Sigmoid colon (tissue), 7 donors: ENCODE measurements around the gene AKR1C1. TPM values are rescaled to one million over a fixed set of nuclear protein-coding genes. Genes with fewer than 3 reads are reported as not detected.
"Not testable (repeated sequence)": the region's sequence is repeated elsewhere in the genome, so short reads cannot be mapped to it uniquely, and the experiment has no call there.

ENCODE experiments used
- DNase-seq: peaks from one replicate; pipeline ENCODE4 v3.0.0-alpha.2; 2019
- H3K27ac ChIP-seq, 4 donors: fragments of 200-600 bp; sonication (generic); one replicate each; pipeline ENCODE4 v1.5.1; 2016 to 2019; ENCODE audit warnings: mild to moderate bottlenecking in 1 of 4
- H3K27me3 ChIP-seq, 3 donors: fragments of 200-600 bp; sonication (generic); one replicate each; pipeline ENCODE4 v1.5.1; 2019; ENCODE audit warnings: mild to moderate bottlenecking in 1 of 3
- H3K36me3 ChIP-seq, 4 donors: fragments of 200-600 bp; sonication (generic); one replicate each; pipeline ENCODE4 v1.5.1; 2016 to 2019
- H3K4me1 ChIP-seq, 4 donors: fragments of 200-600 bp; sonication (generic); one replicate each; pipeline ENCODE4 v1.5.1; 2017 to 2019
- H3K4me3 ChIP-seq, 4 donors: fragments of 200-600 bp; sonication (generic); one replicate each; pipeline ENCODE4 v1.5.1; 2017 to 2019; ENCODE audit warnings: mild to moderate bottlenecking in 2 of 4, moderate library complexity in 1 of 4
- H3K9me3 ChIP-seq, 4 donors: fragments of 200-600 bp in 3 of 4; sonication (generic) in 3 of 4; one replicate each; pipeline versions ENCODE4 v1.5.1 to v1.6.1; 2013 to 2019
- EP300 ChIP-seq, 4 donors: sonication (generic); formaldehyde crosslinking; IDR thresholded peaks; one replicate each; pipeline ENCODE4 v1.6.1; 2017; ENCODE audit warnings: antibody characterized with exemption in 4 of 4
- POLR2A ChIP-seq, 2 donors: fragments of 450-650 bp; IDR thresholded peaks; one replicate each; pipeline ENCODE4 v1.6.1; 2016; ENCODE audit warnings: antibody characterized with exemption in 2 of 2, mild to moderate bottlenecking in 2 of 2, moderate library complexity in 2 of 2
- POLR2AphosphoS5 ChIP-seq, 4 donors: sonication (generic); formaldehyde crosslinking; IDR thresholded peaks; one replicate each; pipeline ENCODE4 v1.6.1; 2017; ENCODE audit warnings: antibody characterized with exemption in 4 of 4
- WGBS, 2 donors: extraction: QIAGEN DNeasy Blood & Tissue Kit; methylation state at CpG; one replicate each; pipeline ENCODE4 v1.1.7; 2013; 5-methylcytosine and 5-hydroxymethylcytosine counted together
- intact Hi-C: fragments of 100-400 bp; cut with DNase I; formaldehyde crosslinking; loops from one replicate; pipeline ENCODE4 v1.15.1; 2023
- polyA plus RNA-seq, 3 donors: library from polyadenylated mRNA; stranded (reverse); fragments of 200-250 nt; gene quantifications; one replicate each; pipeline ENCODE4 v1.2.3, GENCODE V29; 2013
- total RNA-seq, 4 donors: library from RNA; depleted of rRNA; stranded (reverse); fragments of >200 nt; gene quantifications; one replicate each; pipeline ENCODE4 v1.1.0, GENCODE V29; 2016
- TF ChIP-seq, protein P1 (sequence below), 4 experiments: fragments of 450-650 bp in 3 of 4; fragments of 200-600 bp in 1 of 4; IDR thresholded peaks; one replicate each; pipeline ENCODE4 v1.5.1; 2016 to 2019; ENCODE audit warnings: antibody characterized with exemption in 4 of 4, mild to moderate bottlenecking in 3 of 4, moderate library complexity in 2 of 4
- donor health status: healthy with polysubstance abuse.
- donor health status: Bipolar disorder and iron deficiency.
- donor health status: healthy.

Gene AKR1C1
- total and polyA plus RNA-seq, 7 donors, result 6.0 to 36.7 (median 22.5) TPM

DNA sequence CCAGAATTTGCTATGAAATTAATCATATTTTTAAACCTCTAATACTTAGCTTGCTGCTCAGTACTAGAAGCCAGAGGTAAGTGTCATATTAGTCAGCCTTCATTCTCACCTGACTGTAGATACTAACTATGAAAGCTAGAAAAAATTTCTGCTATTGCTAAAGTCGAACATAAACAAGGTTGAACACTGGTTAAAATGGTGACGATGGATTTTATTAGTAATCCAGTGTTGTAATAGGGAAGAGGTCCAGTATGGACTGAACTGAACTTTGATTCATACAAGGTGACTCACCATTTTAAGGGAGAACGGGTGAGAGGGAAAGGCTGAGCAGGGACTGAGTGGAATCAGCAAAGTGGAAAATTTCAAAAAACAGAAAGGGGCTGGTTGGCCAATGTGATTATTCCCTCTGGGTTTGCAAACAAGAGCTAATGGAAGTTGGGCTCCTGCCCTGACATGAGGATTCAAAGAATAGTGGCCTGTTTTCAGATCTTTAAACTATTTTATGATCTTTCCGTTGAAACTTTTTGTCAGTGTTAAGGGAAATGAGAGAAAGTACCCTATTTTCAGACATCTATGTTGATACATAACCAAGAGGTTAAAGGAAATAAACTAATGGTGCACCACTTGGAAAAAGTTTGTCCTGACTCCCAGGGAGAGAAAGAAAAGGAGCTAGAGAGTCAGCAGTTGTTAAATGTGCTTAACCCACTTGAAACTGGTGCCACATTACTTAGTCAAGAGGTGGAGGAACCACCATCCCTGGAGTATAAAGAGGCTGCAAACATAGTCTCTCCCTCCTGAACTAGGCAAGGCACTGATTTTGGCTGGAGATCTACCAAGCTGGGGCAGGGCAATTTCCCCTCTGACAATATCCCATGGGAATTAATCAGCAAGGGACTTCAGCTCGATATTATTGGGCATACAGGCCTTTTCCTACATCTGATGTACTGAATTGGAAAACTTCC is 15.3 kb upstream of the AKR1C1 start:
- no peak overlapping the region for H3K4me3 ChIP-seq
- intact Hi-C loops, result no loop called here
- no peaks in the 10 kb centered on the region for H3K9me3 ChIP-seq
- WGBS, 2 donors, result 41 to 68% methylated on average over 5 of the region's 5 CpGs
- DNase-seq, result peak; percentile 84
- TF ChIP-seq POLR2A (IDR thresholded peaks at IDR 0.05) (no peak), POLR2AphosphoS5 (IDR thresholded peaks at IDR 0.05) (peak; percentile 43 to 71 (median 52)), EP300 (IDR thresholded peaks at IDR 0.05) (peak in 1 of 4 donors; percentile 55)
- TF ChIP-seq, protein P1, sequence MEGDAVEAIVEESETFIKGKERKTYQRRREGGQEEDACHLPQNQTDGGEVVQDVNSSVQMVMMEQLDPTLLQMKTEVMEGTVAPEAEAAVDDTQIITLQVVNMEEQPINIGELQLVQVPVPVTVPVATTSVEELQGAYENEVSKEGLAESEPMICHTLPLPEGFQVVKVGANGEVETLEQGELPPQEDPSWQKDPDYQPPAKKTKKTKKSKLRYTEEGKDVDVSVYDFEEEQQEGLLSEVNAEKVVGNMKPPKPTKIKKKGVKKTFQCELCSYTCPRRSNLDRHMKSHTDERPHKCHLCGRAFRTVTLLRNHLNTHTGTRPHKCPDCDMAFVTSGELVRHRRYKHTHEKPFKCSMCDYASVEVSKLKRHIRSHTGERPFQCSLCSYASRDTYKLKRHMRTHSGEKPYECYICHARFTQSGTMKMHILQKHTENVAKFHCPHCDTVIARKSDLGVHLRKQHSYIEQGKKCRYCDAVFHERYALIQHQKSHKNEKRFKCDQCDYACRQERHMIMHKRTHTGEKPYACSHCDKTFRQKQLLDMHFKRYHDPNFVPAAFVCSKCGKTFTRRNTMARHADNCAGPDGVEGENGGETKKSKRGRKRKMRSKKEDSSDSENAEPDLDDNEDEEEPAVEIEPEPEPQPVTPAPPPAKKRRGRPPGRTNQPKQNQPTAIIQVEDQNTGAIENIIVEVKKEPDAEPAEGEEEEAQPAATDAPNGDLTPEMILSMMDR (IDR thresholded peaks at IDR 0.05), result no peak
- H3K27me3 ChIP-seq, result no peaks in the 10 kb centered on the region
- H3K36me3 ChIP-seq, result no peaks in the 10 kb centered on the region
- peaks cover 0 to 68% (median 60%) of the 10 kb centered on the region in 4 donors for H3K4me1 ChIP-seq
- H3K27ac ChIP-seq, result peak overlapping the region; percentile 65 to 80 (median 70)

DNA sequence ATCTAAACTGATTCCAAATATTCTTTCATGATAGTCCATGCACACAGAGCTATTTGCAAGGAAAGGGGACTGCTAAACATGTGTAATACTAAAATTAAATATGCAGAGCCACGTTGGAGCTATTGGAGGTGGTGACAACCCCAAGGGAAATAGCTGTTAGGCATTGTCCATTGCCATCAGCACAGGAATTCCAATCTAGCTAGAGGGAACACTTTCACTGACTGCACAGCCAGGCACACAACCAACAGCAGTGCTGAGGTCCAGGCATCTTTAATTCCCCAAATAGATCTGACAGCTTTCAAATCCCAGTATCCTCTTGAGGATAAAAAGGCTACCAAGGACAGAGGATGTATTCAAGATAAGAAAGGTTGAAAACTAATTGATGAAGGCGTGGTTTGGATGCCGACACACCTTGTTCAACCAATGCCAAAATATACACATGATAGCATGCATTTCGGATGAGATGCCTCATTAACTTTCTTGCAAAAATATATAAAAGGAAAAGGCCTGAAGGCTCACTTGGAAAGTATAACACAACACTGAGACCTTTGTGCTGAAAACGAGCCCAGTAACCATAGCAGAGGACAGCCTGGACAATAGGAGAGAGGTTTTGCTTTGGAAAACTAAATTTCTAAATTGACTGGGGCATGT is 11.6 kb upstream of the AKR1C1 start:
- peaks cover 0 to 50% (median 44%) of the 10 kb centered on the region in 4 donors for H3K4me1 ChIP-seq
- DNase-seq, H3K4me3 ChIP-seq, H3K36me3 ChIP-seq, intact Hi-C loops, H3K27me3 ChIP-seq, H3K27ac ChIP-seq, H3K9me3 ChIP-seq: not testable (repeated sequence)
- WGBS, 2 donors, result 53 to 77% methylated on average over 5 of the region's 5 CpGs

DNA sequence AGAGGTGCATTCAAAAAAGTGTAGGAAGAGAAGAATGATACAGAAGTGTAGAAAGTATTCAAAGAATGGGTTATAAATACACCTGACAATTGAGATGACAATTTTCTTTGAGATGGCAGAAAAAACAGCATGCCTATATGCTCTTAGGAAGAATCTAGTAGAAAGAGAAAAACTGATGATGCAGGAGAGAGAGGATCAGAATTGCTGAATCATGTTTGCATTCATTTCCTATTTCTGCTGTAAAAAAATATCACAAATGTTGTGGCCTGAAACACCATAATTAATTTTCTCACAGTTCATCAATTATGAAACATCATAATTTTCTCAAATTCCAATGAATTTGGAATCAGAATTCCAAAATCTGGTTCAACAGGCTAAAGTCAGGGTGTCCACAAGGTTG is 9.8 kb upstream of the AKR1C1 start:
- peaks cover 0 to 32% (median 27%) of the 10 kb centered on the region in 4 donors for H3K4me1 ChIP-seq
- DNase-seq, result no peak
- H3K9me3 ChIP-seq, result no peaks in the 10 kb centered on the region
- intact Hi-C loops, result no loop called here
- H3K36me3 ChIP-seq, result no peaks in the 10 kb centered on the region
- TF ChIP-seq EP300 (IDR thresholded peaks at IDR 0.05), result no peak
- TF ChIP-seq, protein P1 (IDR thresholded peaks at IDR 0.05), result no peak
- TF ChIP-seq POLR2A (IDR thresholded peaks at IDR 0.05), result no peak
- TF ChIP-seq POLR2AphosphoS5 (IDR thresholded peaks at IDR 0.05), result no peak
- H3K27ac ChIP-seq, result no peak overlapping the region
- no peaks in the 10 kb centered on the region for H3K27me3 ChIP-seq
- no peak overlapping the region for H3K4me3 ChIP-seq

DNA sequence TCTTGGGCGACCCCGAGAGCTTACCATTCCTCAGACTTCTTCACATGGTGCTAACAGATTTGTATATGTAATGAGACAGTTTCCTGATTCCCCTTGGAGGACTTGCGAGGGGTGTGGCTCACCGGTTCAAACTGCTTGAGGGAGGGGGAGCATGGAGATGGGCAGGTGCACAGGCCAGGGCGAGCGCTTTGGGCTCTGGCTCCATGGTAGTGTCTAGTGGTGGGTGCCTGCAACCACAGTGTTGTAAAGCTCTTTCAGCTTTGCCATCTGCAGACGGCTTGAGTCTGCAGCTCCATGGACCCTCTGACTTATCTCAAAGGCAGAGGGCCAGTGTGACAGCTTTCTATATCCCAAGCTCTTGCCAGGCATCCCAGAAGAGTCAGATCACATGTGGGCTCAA is 7.1 kb upstream of the AKR1C1 start:
- H3K9me3 ChIP-seq, H3K27me3 ChIP-seq, H3K4me1 ChIP-seq, H3K36me3 ChIP-seq, H3K4me3 ChIP-seq, intact Hi-C loops, DNase-seq, H3K27ac ChIP-seq: not testable (repeated sequence)
- 82 to 83% methylated on average over 6 of the region's 7 CpGs for WGBS, 2 donors

DNA sequence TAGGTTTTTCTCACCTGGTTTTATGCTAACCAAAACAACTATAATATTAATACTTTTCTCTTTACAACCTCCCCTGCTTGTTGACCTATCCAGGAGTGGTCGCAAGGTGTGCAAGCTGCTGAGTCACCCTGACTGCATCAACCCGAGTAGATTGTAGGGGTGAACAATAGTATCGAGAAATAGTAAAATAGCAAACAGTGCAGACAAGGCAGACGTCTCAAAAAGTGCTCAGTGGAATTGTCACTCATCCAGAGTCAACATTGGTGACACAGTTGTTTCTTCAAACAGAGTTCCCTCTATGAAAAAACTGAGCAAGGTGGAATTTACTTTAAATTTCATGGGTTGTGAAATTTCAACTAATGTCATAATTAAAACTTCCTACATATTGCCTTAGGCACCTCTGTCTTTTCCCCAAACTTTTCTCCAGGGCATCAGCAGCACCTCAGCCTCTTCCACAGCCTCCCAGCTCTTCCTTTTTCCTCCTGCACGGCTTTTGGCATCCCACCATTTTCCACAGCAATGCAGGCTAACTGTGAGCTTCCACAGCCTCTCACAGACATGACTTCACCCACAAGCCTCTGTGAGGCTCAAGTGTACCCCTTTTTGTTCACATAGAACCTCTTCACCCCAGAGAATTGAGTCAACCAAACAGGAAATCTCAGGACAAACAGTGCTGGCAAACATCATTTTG is 6.1 kb upstream of the AKR1C1 start:
- DNase-seq, H3K36me3 ChIP-seq, H3K4me1 ChIP-seq, H3K9me3 ChIP-seq, H3K27ac ChIP-seq, H3K4me3 ChIP-seq, H3K27me3 ChIP-seq, intact Hi-C loops: not testable (repeated sequence)
- 49 to 76% methylated on average over 5 of the region's 5 CpGs for WGBS, 2 donors

DNA sequence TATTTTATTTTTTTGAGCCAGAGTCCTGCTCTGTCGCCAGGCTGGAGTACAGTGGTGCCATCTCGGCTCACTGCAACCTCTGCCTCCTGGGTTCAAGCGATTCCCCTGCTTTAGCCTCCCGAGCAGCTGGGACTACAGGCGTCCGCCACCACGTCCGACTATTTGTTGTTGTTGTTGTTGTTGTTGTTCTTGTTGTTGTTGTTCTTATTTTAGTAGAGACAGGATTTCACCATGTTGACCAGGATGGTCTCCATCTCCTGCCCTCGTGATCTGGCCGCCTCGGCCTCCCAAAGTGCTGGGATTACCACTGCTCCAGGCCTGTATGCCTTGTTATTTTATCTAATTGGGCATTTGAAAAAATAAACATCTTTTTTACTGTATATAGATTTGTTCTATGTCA is 1.7 kb upstream of the AKR1C1 start:
- 94 to 96% methylated on average over 11 of the region's 11 CpGs for WGBS, 2 donors
- H3K9me3 ChIP-seq, H3K4me1 ChIP-seq, H3K27ac ChIP-seq, H3K27me3 ChIP-seq, DNase-seq, H3K4me3 ChIP-seq, H3K36me3 ChIP-seq, intact Hi-C loops: not testable (repeated sequence)

DNA sequence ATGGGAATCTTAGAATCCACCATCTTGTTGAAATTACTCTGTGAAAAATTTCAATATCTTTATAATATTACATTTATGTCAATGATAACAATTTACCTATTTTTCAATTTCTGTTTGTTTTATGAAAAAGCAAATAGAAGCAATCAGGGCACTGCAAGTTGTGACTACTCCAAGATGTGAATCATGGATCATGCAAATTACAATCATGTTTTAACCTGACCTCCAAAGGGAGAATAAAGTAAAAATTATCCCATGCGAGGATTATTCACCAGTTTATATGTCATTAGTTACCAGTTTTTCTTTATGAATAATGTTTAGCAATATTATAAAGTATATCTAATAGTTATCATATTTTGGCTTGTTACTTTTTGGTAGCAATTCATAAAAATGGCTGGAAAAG is 907 bp upstream of the AKR1C1 start:
- H3K27me3 ChIP-seq, H3K27ac ChIP-seq, H3K4me1 ChIP-seq, H3K4me3 ChIP-seq, intact Hi-C loops, H3K36me3 ChIP-seq, H3K9me3 ChIP-seq, DNase-seq: not testable (repeated sequence)
- 64 to 71% methylated on average over 1 of the region's 1 CpG for WGBS, 2 donors

DNA sequence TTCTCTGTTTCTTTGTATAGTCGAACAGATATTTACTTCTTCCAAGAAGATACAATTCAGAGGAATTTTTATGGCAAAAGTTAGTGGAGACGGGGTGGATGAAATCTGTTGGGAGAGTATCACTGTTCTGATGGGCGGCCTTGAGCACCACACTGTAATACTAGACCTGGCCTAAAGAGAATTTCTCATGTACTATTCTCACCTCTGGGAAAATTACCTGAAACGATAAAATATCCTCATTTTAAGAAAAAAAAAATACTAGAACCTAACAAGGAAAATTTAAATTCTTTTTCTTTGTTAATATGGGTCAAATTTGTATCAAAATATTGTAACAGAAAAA is 570 bp downstream of the AKR1C1 start:
- H3K36me3 ChIP-seq, H3K4me1 ChIP-seq, DNase-seq, H3K9me3 ChIP-seq, H3K27me3 ChIP-seq, intact Hi-C loops, H3K27ac ChIP-seq: not testable (repeated sequence)
- WGBS, 2 donors, result 48 to 74% methylated on average over 3 of the region's 4 CpGs
- H3K4me3 ChIP-seq, result peak overlapping the region in 2 of 4 donors; percentile 29 to 31

DNA sequence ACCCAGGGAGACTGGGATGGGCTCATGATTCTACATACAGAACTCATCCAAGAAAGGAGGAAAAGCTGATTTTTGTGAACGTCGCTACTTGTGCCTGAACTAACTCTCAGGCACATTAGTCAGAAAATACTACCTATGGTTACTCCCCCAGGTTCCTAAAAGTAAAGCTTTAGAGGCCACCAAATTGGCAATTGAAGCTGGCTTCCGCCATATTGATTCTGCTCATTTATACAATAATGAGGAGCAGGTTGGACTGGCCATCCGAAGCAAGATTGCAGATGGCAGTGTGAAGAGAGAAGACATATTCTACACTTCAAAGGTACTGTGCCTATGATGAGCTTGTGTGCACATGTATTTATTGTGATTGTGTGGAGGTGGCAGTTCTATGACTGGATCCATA is 2.5 kb downstream of the AKR1C1 start:
- H3K4me1 ChIP-seq, H3K27ac ChIP-seq, DNase-seq, H3K27me3 ChIP-seq, intact Hi-C loops, H3K9me3 ChIP-seq, H3K4me3 ChIP-seq: not testable (repeated sequence)
- peaks cover 0 to 14% (median 2%) of the 10 kb centered on the region in 4 donors for H3K36me3 ChIP-seq
- 96 to 99% methylated on average over 4 of the region's 4 CpGs for WGBS, 2 donors

DNA sequence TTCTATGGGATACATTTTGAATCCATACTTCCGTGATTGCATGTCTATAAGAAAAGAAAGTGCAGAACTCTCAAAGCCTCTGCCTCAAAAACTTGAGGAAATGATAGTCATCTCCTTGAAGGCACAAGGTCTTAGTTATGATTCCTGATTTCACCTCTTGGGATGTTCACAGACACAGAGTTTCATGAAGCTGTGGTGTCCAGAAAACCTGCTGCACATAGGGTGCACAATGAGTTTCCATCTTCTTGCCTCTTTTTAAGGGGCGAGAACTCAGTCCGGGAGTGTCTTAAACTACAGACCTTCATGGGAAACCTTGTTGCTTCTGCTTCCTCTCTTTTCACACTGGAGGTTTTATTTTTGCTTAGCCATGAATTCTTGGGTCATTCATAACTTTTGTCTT is 4.0 kb downstream of the AKR1C1 start:
- H3K4me3 ChIP-seq, H3K27ac ChIP-seq, DNase-seq, H3K9me3 ChIP-seq, H3K4me1 ChIP-seq, H3K27me3 ChIP-seq, intact Hi-C loops: not testable (repeated sequence)
- 96 to 97% methylated on average over 3 of the region's 3 CpGs for WGBS, 2 donors
- peaks cover 0 to 14% (median 2%) of the 10 kb centered on the region in 4 donors for H3K36me3 ChIP-seq
